Gastroesophageal sphincter (tissue), 3 donors: ENCODE measurements around the gene CYBRD1.

Experiments used
- CTCF ChIP-seq, 4 experiments: fragments of 200-600 bp in 2 of 4; fragments of 450-650 bp in 2 of 4; sonication (generic) in 1 of 4; IDR thresholded peaks; one replicate each; pipeline ENCODE4 v1.5.1; 2017 to 2019; ENCODE audit warnings: antibody characterized with exemption in 4 of 4, mild to moderate bottlenecking in 2 of 4, moderate library complexity in 2 of 4
- POLR2A ChIP-seq, 2 donors: fragments of 450-650 bp; IDR thresholded peaks; one replicate each; pipeline ENCODE4 v1.6.1; 2017; ENCODE audit warnings: antibody characterized with exemption in 2 of 2, mild to moderate bottlenecking in 2 of 2, moderate library complexity in 1 of 2
- POLR2AphosphoS5 ChIP-seq: sonication (generic); formaldehyde crosslinking; IDR thresholded peaks from one replicate; pipeline ENCODE4 v1.6.1; 2017; ENCODE audit warnings: antibody characterized with exemption

- TF ChIP-seq CTCF (IDR thresholded peaks at IDR 0.05): no peak
- no peak for TF ChIP-seq POLR2A (IDR thresholded peaks at IDR 0.05)
- TF ChIP-seq POLR2AphosphoS5: no peak
Measured at GRCh38 chr2:171516793-171517192, 5.5 kb upstream of the CYBRD1 start.
